Measurements from ENCODE around the gene TMEM150B.
A peak's percentile ranks its signal among the peaks of the same experiment; 100 is the strongest.

- no peak for TF ChIP-seq EP300 (IDR thresholded peaks at IDR 0.05)
- no peak for TF ChIP-seq BCL3 (IDR thresholded peaks at IDR 0.05)
- TF ChIP-seq CTCF (IDR thresholded peaks at IDR 0.05), result no peak
- TF ChIP-seq POLR2A (IDR thresholded peaks at IDR 0.05; ENCODE audit: low read length), result no peak
- no peak; the same call in 1 of the 2 replicates for TF ChIP-seq MAX (IDR thresholded peaks at IDR 0.05)
- TF ChIP-seq TP53 (CRISPR knock-in tag; IDR thresholded peaks at IDR 0.05), result no peak
- TF ChIP-seq HOXA7 (CRISPR knock-in tag; IDR thresholded peaks at IDR 0.05), result no peak
- TF ChIP-seq EHMT2 (IDR thresholded peaks at IDR 0.05; ENCODE audit: low read depth), result no peak
- no peak for TF ChIP-seq MAFK (IDR thresholded peaks at IDR 0.05; ENCODE audit: partially characterized antibody)
- no peak for TF ChIP-seq ZFP36 (IDR thresholded peaks at IDR 0.05; ENCODE audit: borderline replicate concordance, partially characterized antibody)
- TF ChIP-seq ZNF302 (CRISPR knock-in tag; IDR thresholded peaks at IDR 0.05), result no peak
- TF ChIP-seq RAD21 (conservative IDR thresholded peaks at IDR 0.05 in 1 of 2, IDR thresholded peaks at IDR 0.05 in 1 of 2), result no peak; a peak in 1 of 5 replicates
- TF ChIP-seq MYC (IDR thresholded peaks at IDR 0.05; ENCODE audit: borderline replicate concordance, low read length), result 0 out of 2 replicates have a peak, but pooled peaks have one; percentile 20
Observed at GRCh38 chr19:55339105-55339888, 14.2 kb upstream of the TMEM150B start, which contains the start of gene KMT5C.

All from A549 (cell line).